ENCODE results near the gene AFM. TPM values are rescaled to one million over a fixed set of nuclear protein-coding genes. Genes with fewer than 3 reads are reported as not detected.
"Not testable (repeated sequence)": the region's sequence is repeated elsewhere in the genome, so short reads cannot be mapped to it uniquely, and the experiment has no call there.

Gene AFM
- total and polyA plus RNA-seq, 2 donors (not counting 1 experiment from before 2014, with no cell fraction given): not detected

GRCh38 chr4:73540826-73541225 is 59.3 kb downstream of the AFM start:
- no peak for DNase-seq (ENCODE audit: low read depth in 2 of 2)
- Histone ChIP-seq H3K9me3 (ENCODE audit: control insufficient read depth, insufficient read depth, low read depth, low read length) (no peaks in the 10 kb centered on the region), H3K36me3 (ENCODE audit: control insufficient read depth, insufficient read depth, low read length) (no peaks in the 10 kb centered on the region), H3K4me1 (ENCODE audit: control insufficient read depth, extremely low read depth, insufficient read depth, low read length) (no peaks in the 10 kb centered on the region), H3K4me2 (ENCODE audit: extremely low read depth, insufficient read depth, low read length) (no peak overlapping the region), H3K4me3 (replicated peaks in 1 of 4; ENCODE audit: control extremely low read depth in 1 of 4, insufficient read depth in 1 of 4, low read depth in 3 of 4, low read length in 4 of 4) (no peak overlapping the region), H4K20me1 (ENCODE audit: control insufficient read depth, extremely low read depth, insufficient read depth, low read length) (no peaks in the 10 kb centered on the region), H3K79me2 (ENCODE audit: control insufficient read depth, insufficient read depth, low read length) (no peaks in the 10 kb centered on the region), H2AFZ (ENCODE audit: low read length) (no peak overlapping the region), H3K9ac (ENCODE audit: insufficient read depth, low read length) (no peak overlapping the region), H3K27ac (ENCODE audit: insufficient read depth, low read length) (no peak overlapping the region), H3K27me3 (ENCODE audit: control insufficient read depth, insufficient read depth, low read length) (peaks cover 3% of the 10 kb centered on the region)
- TF ChIP-seq EZH2 (IDR thresholded peaks at IDR 0.05; ENCODE audit: low read length, missing control alignments) (no peak), CTCF (conservative IDR thresholded peaks at IDR 0.05 in 1 of 2, IDR thresholded peaks at IDR 0.05 in 1 of 2; ENCODE audit: low read depth in 1 of 2, low read length in 2 of 2) (no peak)

GRCh38 chr4:73541251-73541650 is 59.7 kb downstream of the AFM start:
- no peaks in the 10 kb centered on the region for H3K9me3 ChIP-seq (ENCODE audit: control insufficient read depth, insufficient read depth, low read depth, low read length)
- no peak overlapping the region for H3K9ac ChIP-seq (ENCODE audit: insufficient read depth, low read length)
- no peaks in the 10 kb centered on the region for H3K79me2 ChIP-seq (ENCODE audit: control insufficient read depth, insufficient read depth, low read length)
- TF ChIP-seq EZH2 (IDR thresholded peaks at IDR 0.05; ENCODE audit: low read length, missing control alignments) (no peak), CTCF (conservative IDR thresholded peaks at IDR 0.05 in 1 of 2, IDR thresholded peaks at IDR 0.05 in 1 of 2; ENCODE audit: low read depth in 1 of 2, low read length in 2 of 2) (no peak)
- H3K4me1 ChIP-seq (ENCODE audit: control insufficient read depth, extremely low read depth, insufficient read depth, low read length): no peaks in the 10 kb centered on the region
- no peak overlapping the region for H3K4me2 ChIP-seq (ENCODE audit: extremely low read depth, insufficient read depth, low read length)
- H3K27me3 ChIP-seq (ENCODE audit: control insufficient read depth, insufficient read depth, low read length): peaks cover 3% of the 10 kb centered on the region
- no peak overlapping the region for H3K27ac ChIP-seq (ENCODE audit: insufficient read depth, low read length)
- no peaks in the 10 kb centered on the region for H4K20me1 ChIP-seq (ENCODE audit: control insufficient read depth, extremely low read depth, insufficient read depth, low read length)
- no peak for DNase-seq (ENCODE audit: low read depth in 2 of 2)
- H3K36me3 ChIP-seq (ENCODE audit: control insufficient read depth, insufficient read depth, low read length): no peaks in the 10 kb centered on the region
- H3K4me3 ChIP-seq (replicated peaks in 1 of 4; ENCODE audit: control extremely low read depth in 1 of 4, insufficient read depth in 1 of 4, low read depth in 3 of 4, low read length in 4 of 4): no peak overlapping the region
- no peak overlapping the region for H2AFZ ChIP-seq (ENCODE audit: low read length)

- no peak overlapping the region for H3K27ac ChIP-seq (ENCODE audit: insufficient read depth, low read length)
- TF ChIP-seq CTCF (conservative IDR thresholded peaks at IDR 0.05 in 1 of 2, IDR thresholded peaks at IDR 0.05 in 1 of 2; ENCODE audit: low read depth in 1 of 2, low read length in 2 of 2) (no peak), EZH2 (IDR thresholded peaks at IDR 0.05; ENCODE audit: low read length, missing control alignments) (no peak)
- H4K20me1 ChIP-seq (ENCODE audit: control insufficient read depth, extremely low read depth, insufficient read depth, low read length): no peaks in the 10 kb centered on the region
- no peak overlapping the region for H3K9ac ChIP-seq (ENCODE audit: insufficient read depth, low read length)
- DNase-seq (ENCODE audit: low read depth in 2 of 2): no peak
- no peaks in the 10 kb centered on the region for H3K79me2 ChIP-seq (ENCODE audit: control insufficient read depth, insufficient read depth, low read length)
- H3K9me3 ChIP-seq (ENCODE audit: control insufficient read depth, insufficient read depth, low read depth, low read length): no peaks in the 10 kb centered on the region
- H2AFZ ChIP-seq (ENCODE audit: low read length): no peak overlapping the region
- no peak overlapping the region for H3K4me3 ChIP-seq (replicated peaks in 1 of 4; ENCODE audit: control extremely low read depth in 1 of 4, insufficient read depth in 1 of 4, low read depth in 3 of 4, low read length in 4 of 4)
- no peaks in the 10 kb centered on the region for H3K27me3 ChIP-seq (ENCODE audit: control insufficient read depth, insufficient read depth, low read length)
- no peak overlapping the region for H3K4me2 ChIP-seq (ENCODE audit: extremely low read depth, insufficient read depth, low read length)
- no peaks in the 10 kb centered on the region for H3K36me3 ChIP-seq (ENCODE audit: control insufficient read depth, insufficient read depth, low read length)
- H3K4me1 ChIP-seq (ENCODE audit: control insufficient read depth, extremely low read depth, insufficient read depth, low read length): no peaks in the 10 kb centered on the region
These were observed 63.1 kb downstream of the AFM start for GRCh38 chr4:73544620-73545019.

- not testable (repeated sequence) for H3K79me2 ChIP-seq (ENCODE audit: control insufficient read depth, insufficient read depth, low read length); H3K27ac ChIP-seq (ENCODE audit: insufficient read depth, low read length); H2AFZ ChIP-seq (ENCODE audit: low read length); H3K4me1 ChIP-seq (ENCODE audit: control insufficient read depth, extremely low read depth, insufficient read depth, low read length); H3K27me3 ChIP-seq (ENCODE audit: control insufficient read depth, insufficient read depth, low read length); H3K9ac ChIP-seq (ENCODE audit: insufficient read depth, low read length); H3K9me3 ChIP-seq (ENCODE audit: control insufficient read depth, insufficient read depth, low read depth, low read length); H4K20me1 ChIP-seq (ENCODE audit: control insufficient read depth, extremely low read depth, insufficient read depth, low read length); H3K4me2 ChIP-seq (ENCODE audit: extremely low read depth, insufficient read depth, low read length); H3K4me3 ChIP-seq (replicated peaks in 1 of 4; ENCODE audit: control extremely low read depth in 1 of 4, insufficient read depth in 1 of 4, low read depth in 3 of 4, low read length in 4 of 4); DNase-seq (ENCODE audit: low read depth in 2 of 2); H3K36me3 ChIP-seq (ENCODE audit: control insufficient read depth, insufficient read depth, low read length)
These were observed 69.3 kb downstream of the AFM start for GRCh38 chr4:73550865-73551264.
